CD14-positive monocyte (primary cell): Measurements from ENCODE around the gene MYO15B. TPM values are rescaled to one million over a fixed set of nuclear protein-coding genes. Genes with fewer than 3 reads are reported as not detected.
A peak's percentile ranks its signal among the peaks of the same experiment; 100 is the strongest.

Experiments
- DNase-seq, 3 donors: peaks; one replicate each; pipeline ENCODE4 v3.0.0-alpha.2; 2011 to 2022
- H2AFZ ChIP-seq: 2 replicates; pipeline ENCODE4 v1.6.0; 2012; ENCODE audit warnings: mild to moderate bottlenecking, low read depth, low read length, inconsistent platforms; ENCODE audit not compliant: insufficient read depth, poor library complexity, severe bottlenecking
- H3K27ac ChIP-seq, 2 donors: 1 replicate in 1 of 2; 2 replicates in 1 of 2; pipeline ENCODE4 v1.5.1; 2012 to 2013; ENCODE audit warnings: low read length in 2 of 2, control low read depth in 1 of 2, inconsistent platforms in 1 of 2, low read depth in 1 of 2, mild to moderate bottlenecking in 1 of 2
- H3K27me3 ChIP-seq, 2 donors: one replicate each; pipeline versions ENCODE4 v1.6.0 to v1.6.1; 2011 to 2013; ENCODE audit warnings: low read length in 2 of 2; ENCODE audit not compliant: control insufficient read depth in 2 of 2, insufficient read depth in 2 of 2
- H3K36me3 ChIP-seq, 2 donors: replicated peaks in 1 of 2; 1 replicate in 1 of 2; 2 replicates in 1 of 2; pipeline versions ENCODE4 v1.5.1 to v1.6.1; 2012 to 2013; ENCODE audit warnings: low read length in 2 of 2, control low read depth in 1 of 2, inconsistent platforms in 1 of 2, mild to moderate bottlenecking in 1 of 2; ENCODE audit not compliant: insufficient read depth in 2 of 2, control insufficient read depth in 1 of 2
- H3K4me1 ChIP-seq, 2 donors: 1 replicate in 1 of 2; 2 replicates in 1 of 2; pipeline versions ENCODE4 v1.5.1 to v1.6.1; 2012 to 2013; ENCODE audit warnings: low read length in 2 of 2, control low read depth in 1 of 2, inconsistent platforms in 1 of 2, mild to moderate bottlenecking in 1 of 2, moderate library complexity in 1 of 2; ENCODE audit not compliant: insufficient read depth in 2 of 2, control insufficient read depth in 1 of 2
- H3K4me2 ChIP-seq: replicated peaks from 2 replicates; pipeline ENCODE3; 2012; ENCODE audit warnings: low read length, moderate library complexity, mild to moderate bottlenecking; ENCODE audit not compliant: poor library complexity, severe bottlenecking; ENCODE audit errors: extremely low read depth
- H3K4me3 ChIP-seq, 3 experiments: fragments of 200-600 bp in 1 of 3; sonication (generic) in 1 of 3; replicated peaks in 1 of 3; 1 replicate in 2 of 3; 2 replicates in 1 of 3; pipeline ENCODE4 v1.5.1; 2011 to 2013; ENCODE audit warnings: low read length in 3 of 3, mild to moderate bottlenecking in 3 of 3, control low read depth in 2 of 3, low read depth in 2 of 3, inconsistent platforms in 1 of 3, moderate library complexity in 1 of 3
- H3K79me2 ChIP-seq: 2 replicates; pipeline ENCODE4 v1.6.0; 2012; ENCODE audit warnings: mild to moderate bottlenecking, control low read depth, inconsistent platforms, low read length, moderate library complexity; ENCODE audit not compliant: insufficient read depth
- H3K9ac ChIP-seq: 2 replicates; pipeline ENCODE4 v1.6.0; 2017; ENCODE audit warnings: low read length, mild to moderate bottlenecking; ENCODE audit not compliant: insufficient read depth, poor library complexity, severe bottlenecking
- H3K9me3 ChIP-seq, 2 donors: replicated peaks in 1 of 2; 1 replicate in 1 of 2; 2 replicates in 1 of 2; pipeline versions ENCODE4 v1.5.1 to v1.6.1; 2012 to 2013; ENCODE audit warnings: low read length in 2 of 2, control low read depth in 1 of 2; ENCODE audit not compliant: control insufficient read depth in 1 of 2, insufficient read depth in 1 of 2
- H4K20me1 ChIP-seq: 2 replicates; pipeline ENCODE4 v1.6.0; 2012; ENCODE audit warnings: mild to moderate bottlenecking, low read length, control low read depth, moderate library complexity; ENCODE audit not compliant: insufficient read depth
- H3K27ac Mint-ChIP-seq, 7 donors: one replicate each; pipeline ENCODE4 v1.8.0; 2020; ENCODE audit warnings: mild to moderate bottlenecking in 7 of 7, mixed read lengths in 7 of 7, moderate library complexity in 6 of 7, inconsistent platforms in 2 of 7
- H3K27me3 Mint-ChIP-seq, 3 donors: one replicate each; pipeline ENCODE4 v1.8.0; 2021 to 2022; ENCODE audit warnings: low read depth in 3 of 3, mild to moderate bottlenecking in 3 of 3, mixed read lengths in 3 of 3, moderate library complexity in 3 of 3, inconsistent platforms in 1 of 3
- H3K36me3 Mint-ChIP-seq, 2 donors: one replicate each; pipeline ENCODE4 v1.8.0; 2020; ENCODE audit warnings: mixed read lengths in 2 of 2, inconsistent platforms in 1 of 2, mild to moderate bottlenecking in 1 of 2
- H3K4me1 Mint-ChIP-seq: one replicate; pipeline ENCODE4 v1.8.0; 2020; ENCODE audit warnings: mild to moderate bottlenecking, mixed read lengths
- H3K4me3 Mint-ChIP-seq, 2 donors: one replicate each; pipeline ENCODE4 v1.8.0; 2020; ENCODE audit warnings: mild to moderate bottlenecking in 2 of 2, mixed read lengths in 2 of 2, moderate library complexity in 1 of 2
- H3K9me3 Mint-ChIP-seq, 7 donors: one replicate each; pipeline ENCODE4 v1.8.0; 2020 to 2022; ENCODE audit warnings: mixed read lengths in 7 of 7, mild to moderate bottlenecking in 6 of 7, moderate library complexity in 6 of 7, inconsistent platforms in 2 of 7
- WGBS: methylation state at CpG from one replicate; pipeline ENCODE4 v1.1.5; 2013; ENCODE audit warnings: missing lambda C conversion rate; ENCODE audit not compliant: insufficient coverage; 5-methylcytosine and 5-hydroxymethylcytosine counted together
- intact Hi-C, 2 donors: fragments of 100-400 bp; cut with micrococcal nuclease; formaldehyde crosslinking; loops; one replicate each; pipeline versions ENCODE4 v1.15.0 to v1.15.1; 2023
- polyA plus RNA-seq, 3 donors: library from polyadenylated mRNA; depleted of rRNA in 1 of 3; unstranded in 2 of 3; stranded (reverse) in 1 of 3; fragments of 300-500 nt in 2 of 3; fragments of >200 nt in 1 of 3; fragmentation: Illumina TruSeq in 2 of 3; gene quantifications; 1 replicate in 2 of 3; 2 replicates in 1 of 3; pipeline ENCODE4 v1.2.3, GENCODE V29; 2012 to 2021
- TF ChIP-seq, protein P1 (sequence below): fragments of 200-600 bp; IDR thresholded peaks from one replicate; pipeline ENCODE4 v1.8.0; 2022; ENCODE audit warnings: antibody characterized with exemption, mild to moderate bottlenecking

MYO15B gene
- polyA plus RNA-seq, 3 donors = 0.17 to 596 (median 0.62) TPM

DNA sequence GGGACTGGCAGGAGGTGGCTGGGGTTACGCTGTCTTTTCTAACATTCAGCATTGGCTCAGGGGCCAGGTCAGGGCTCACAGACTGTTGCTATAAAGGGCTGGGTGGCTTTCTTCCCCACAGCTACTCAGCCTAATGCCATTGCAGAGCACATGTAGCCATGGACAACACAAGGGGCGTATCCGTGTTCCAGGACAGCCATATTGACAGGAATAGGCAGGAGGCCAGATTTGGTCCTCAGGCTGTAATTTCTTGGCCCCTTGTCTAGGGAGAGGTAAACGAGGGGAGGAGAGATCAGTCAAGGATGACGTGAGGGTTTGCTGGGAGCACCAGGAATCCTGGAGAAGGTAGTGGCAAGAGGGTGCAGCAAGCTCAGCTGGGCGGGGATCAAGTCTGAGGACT is 21.2 kb upstream of the MYO15B start:
- Histone ChIP-seq H4K20me1 (no peaks in the 10 kb centered on the region), H3K9ac (no peak overlapping the region), H3K79me2 (no peaks in the 10 kb centered on the region), H3K4me1 (peaks cover 17 to 18% of the 10 kb centered on the region in 2 donors), H3K27me3 (no peaks in the 10 kb centered on the region), H3K4me2 (no peak overlapping the region), H3K36me3 (no peaks in the 10 kb centered on the region), H2AFZ (no peak overlapping the region), H3K27ac (no peak overlapping the region), H3K9me3 (no peaks in the 10 kb centered on the region), H3K4me3 (no peak overlapping the region)
- Mint-ChIP-seq H3K27ac (peak overlapping the region in 3 of 7 donors; percentile 17 to 68 (median 35)), H3K9me3 (no peaks in the 10 kb centered on the region), H3K36me3 (no peaks in the 10 kb centered on the region), H3K4me3 (no peak overlapping the region), H3K4me1 (peaks cover 17% of the 10 kb centered on the region), H3K27me3 (peaks cover 0 to 5% (median 1%) of the 10 kb centered on the region in 3 donors)
- DNase-seq = no peak
- 93% methylated on average over 4 of the region's 6 CpGs for whole genome bisulfite sequencing
- TF ChIP-seq, protein P1, sequence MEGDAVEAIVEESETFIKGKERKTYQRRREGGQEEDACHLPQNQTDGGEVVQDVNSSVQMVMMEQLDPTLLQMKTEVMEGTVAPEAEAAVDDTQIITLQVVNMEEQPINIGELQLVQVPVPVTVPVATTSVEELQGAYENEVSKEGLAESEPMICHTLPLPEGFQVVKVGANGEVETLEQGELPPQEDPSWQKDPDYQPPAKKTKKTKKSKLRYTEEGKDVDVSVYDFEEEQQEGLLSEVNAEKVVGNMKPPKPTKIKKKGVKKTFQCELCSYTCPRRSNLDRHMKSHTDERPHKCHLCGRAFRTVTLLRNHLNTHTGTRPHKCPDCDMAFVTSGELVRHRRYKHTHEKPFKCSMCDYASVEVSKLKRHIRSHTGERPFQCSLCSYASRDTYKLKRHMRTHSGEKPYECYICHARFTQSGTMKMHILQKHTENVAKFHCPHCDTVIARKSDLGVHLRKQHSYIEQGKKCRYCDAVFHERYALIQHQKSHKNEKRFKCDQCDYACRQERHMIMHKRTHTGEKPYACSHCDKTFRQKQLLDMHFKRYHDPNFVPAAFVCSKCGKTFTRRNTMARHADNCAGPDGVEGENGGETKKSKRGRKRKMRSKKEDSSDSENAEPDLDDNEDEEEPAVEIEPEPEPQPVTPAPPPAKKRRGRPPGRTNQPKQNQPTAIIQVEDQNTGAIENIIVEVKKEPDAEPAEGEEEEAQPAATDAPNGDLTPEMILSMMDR = no peak
- intact Hi-C loops = no loop called here

DNA sequence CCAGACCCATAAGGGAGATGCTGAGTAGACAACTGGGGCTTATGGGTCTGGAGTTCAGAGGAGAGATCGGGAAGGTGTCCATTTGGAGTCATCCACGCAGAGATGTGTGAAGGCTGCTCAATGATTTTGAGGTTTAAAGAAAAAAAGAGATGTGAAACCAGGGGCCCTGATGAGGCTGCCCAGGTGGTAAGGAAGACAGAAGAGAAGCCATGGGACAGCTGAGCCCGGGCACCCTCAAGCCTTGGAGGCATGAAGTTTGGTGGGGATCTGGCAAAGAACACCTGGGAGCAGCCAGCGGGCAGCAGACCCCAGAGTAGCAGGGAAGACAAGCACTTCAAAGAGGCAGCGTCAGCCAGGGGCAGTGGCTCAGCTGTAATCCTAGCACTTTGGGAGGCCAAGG is 20.8 kb upstream of the MYO15B start:
- no peaks in the 10 kb centered on the region for H3K36me3 Mint-ChIP-seq
- no peaks in the 10 kb centered on the region for H3K27me3 ChIP-seq
- no peaks in the 10 kb centered on the region for H3K36me3 ChIP-seq
- H3K79me2 ChIP-seq = no peaks in the 10 kb centered on the region
- no peaks in the 10 kb centered on the region for H3K9me3 ChIP-seq
- no peak overlapping the region for H3K27ac ChIP-seq
- 68% methylated on average over 5 of the region's 5 CpGs for WGBS
- peak overlapping the region in 2 of 7 donors; percentile 35 to 68 for H3K27ac Mint-ChIP-seq
- H3K9me3 Mint-ChIP-seq = no peaks in the 10 kb centered on the region
- H3K4me1 ChIP-seq = peaks cover 21 to 22% of the 10 kb centered on the region in 2 donors
- DNase-seq = peak in 1 of 3 donors; percentile 5
- H3K27me3 Mint-ChIP-seq = peaks cover 0 to 5% (median 1%) of the 10 kb centered on the region in 3 donors
- no peak overlapping the region for H3K4me3 Mint-ChIP-seq
- intact Hi-C loops = no loop called here
- H3K4me3 ChIP-seq = no peak overlapping the region
- no peak overlapping the region for H3K4me2 ChIP-seq
- no peak overlapping the region for H2AFZ ChIP-seq
- peaks cover 21% of the 10 kb centered on the region for H3K4me1 Mint-ChIP-seq
- no peak overlapping the region for H3K9ac ChIP-seq
- TF ChIP-seq, protein P1 = no peak
- no peaks in the 10 kb centered on the region for H4K20me1 ChIP-seq
